Neural cell (in vitro differentiated cells): Measurements from ENCODE around the gene CLEC10A. TPM values are rescaled to one million over a fixed set of nuclear protein-coding genes. Genes with fewer than 3 reads are reported as not detected.

Experiments
- H2AFZ ChIP-seq: fragments of 200-600, 300-800 bp; sonication (generic), shearing (Covaris generic); 2 replicates; pipeline ENCODE4 v1.6.0; 2014; ENCODE audit warnings: low read depth, mild to moderate bottlenecking, antibody characterized with exemption, low read length, moderate library complexity
- H3F3A ChIP-seq: fragments of 200-600 bp; shearing (Covaris generic); 2 replicates; pipeline ENCODE4 v1.6.1; 2016; ENCODE audit warnings: mild to moderate bottlenecking, moderate library complexity, mixed read lengths, antibody characterized with exemption, low read length; ENCODE audit not compliant: insufficient read depth, poor library complexity, severe bottlenecking
- H3K27ac ChIP-seq: fragments of 200-600, 300-800 bp; sonication (generic), shearing (Covaris generic); 2 replicates; pipeline ENCODE4 v1.5.1; 2014; ENCODE audit warnings: mild to moderate bottlenecking, low read length, moderate library complexity
- H3K27me3 ChIP-seq: fragments of 300-800, 200-600 bp; sonication (generic), shearing (Covaris generic); 2 replicates; pipeline ENCODE4 v1.6.0; 2014; ENCODE audit warnings: mild to moderate bottlenecking, low read depth, low read length, moderate library complexity; ENCODE audit not compliant: insufficient read depth
- H3K36me3 ChIP-seq: fragments of 300-800, 200-600 bp; sonication (generic), shearing (Covaris generic); 2 replicates; pipeline ENCODE4 v1.5.1; 2014; ENCODE audit warnings: mild to moderate bottlenecking, antibody characterized with exemption, low read length, moderate library complexity; ENCODE audit not compliant: insufficient read depth
- H3K4me2 ChIP-seq: fragments of 300-800, 200-600 bp; sonication (generic), shearing (Covaris generic); 2 replicates; pipeline ENCODE4 v1.6.0; 2014; ENCODE audit warnings: mild to moderate bottlenecking, low read length
- H3K4me3 ChIP-seq: fragments of 300-800, 200-600 bp; sonication (generic), shearing (Covaris generic); 2 replicates; pipeline ENCODE4 v1.5.1; 2014; ENCODE audit warnings: mild to moderate bottlenecking, low read length, moderate library complexity
- H3K79me2 ChIP-seq: fragments of 200-600 bp; shearing (Covaris generic); replicated peaks from 2 replicates; pipeline ENCODE4 v1.6.0; 2014; ENCODE audit warnings: mild to moderate bottlenecking, low read length, moderate library complexity; ENCODE audit not compliant: insufficient read depth
- H3K9ac ChIP-seq: fragments of 300-800, 200-600 bp; sonication (generic), shearing (Covaris generic); 2 replicates; pipeline ENCODE4 v1.6.1; 2016; ENCODE audit warnings: mild to moderate bottlenecking, low read length, mixed read lengths
- H3K9me2 ChIP-seq: fragments of 200-600 bp; shearing (Covaris generic); 2 replicates; pipeline ENCODE4 v1.6.1; 2016; ENCODE audit warnings: mild to moderate bottlenecking, low read length, mixed read lengths; ENCODE audit not compliant: insufficient read depth
- H3K9me3 ChIP-seq: fragments of 200-600, 300-800 bp; sonication (generic), shearing (Covaris generic); 2 replicates; pipeline ENCODE4 v1.6.1; 2016; ENCODE audit warnings: mild to moderate bottlenecking, mixed run types, low read length, moderate library complexity, mixed read lengths
- H4K20me1 ChIP-seq: fragments of 200-600 bp; shearing (Covaris generic); 2 replicates; pipeline ENCODE4 v1.6.1; 2016; ENCODE audit warnings: mild to moderate bottlenecking, mixed run types; ENCODE audit not compliant: insufficient read depth
- CTCF ChIP-seq: fragments of 450-650 bp; IDR thresholded peaks from 2 replicates; pipeline ENCODE4 v1.5.1; 2014; ENCODE audit warnings: antibody characterized with exemption, mild to moderate bottlenecking, moderate library complexity; ENCODE audit not compliant: poor library complexity, severe bottlenecking
- EP300 ChIP-seq: fragments of 450-650 bp; conservative IDR thresholded peaks from 2 replicates; pipeline ENCODE4 v1.6.1; 2014; ENCODE audit warnings: antibody characterized with exemption, mild to moderate bottlenecking, moderate library complexity; ENCODE audit not compliant: poor library complexity, severe bottlenecking
- EZH2 ChIP-seq: fragments of 200-600, 300-800 bp; shearing (Covaris generic), sonication (generic); IDR thresholded peaks from 2 replicates; pipeline ENCODE4 v1.6.1; 2014; ENCODE audit warnings: antibody characterized with exemption, low read length, borderline replicate concordance, mild to moderate bottlenecking; ENCODE audit not compliant: insufficient read depth, poor library complexity, severe bottlenecking
- MXI1 ChIP-seq: fragments of 450-650 bp; conservative IDR thresholded peaks from 2 replicates; pipeline ENCODE4 v1.6.1; 2014; ENCODE audit warnings: antibody characterized with exemption, mild to moderate bottlenecking; ENCODE audit not compliant: poor library complexity, severe bottlenecking
- RAD21 ChIP-seq: fragments of 450-650 bp; conservative IDR thresholded peaks from 2 replicates; pipeline ENCODE4 v1.6.1; 2014; ENCODE audit warnings: antibody characterized with exemption, mild to moderate bottlenecking, moderate library complexity
- polyA plus RNA-seq: library from polyadenylated mRNA; depleted of rRNA; stranded (reverse); fragments of >200 nt; gene quantifications from 2 replicates; pipeline ENCODE4 v1.2.3, GENCODE V29; 2014
- TF ChIP-seq, protein P1 (sequence below): IDR thresholded peaks from 2 replicates; pipeline ENCODE4 v1.6.1; 2012; ENCODE audit warnings: borderline replicate concordance

Gene CLEC10A
- polyA plus RNA-seq, 1 donor from 2014 or later, result not detected

DNA sequence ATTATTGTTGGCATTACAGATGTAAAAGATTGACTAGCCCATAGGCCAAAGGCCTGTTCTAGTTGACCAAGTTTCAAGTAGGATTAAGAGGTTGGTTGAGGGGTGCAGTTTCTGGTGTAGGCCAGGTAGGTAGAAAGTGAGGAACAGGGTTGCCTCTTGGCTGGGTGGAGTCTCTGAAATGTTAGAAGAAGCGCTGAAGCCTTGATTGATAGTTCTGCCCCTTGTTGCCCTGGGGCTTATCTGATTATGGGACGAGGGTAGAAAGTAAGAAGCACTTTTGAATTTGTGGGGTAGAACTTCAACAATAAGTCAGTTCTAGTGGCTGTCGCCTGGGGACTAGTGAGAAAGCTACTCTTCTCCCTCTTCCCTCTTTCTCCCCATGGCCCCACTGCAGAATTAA is 51.0 kb downstream of the CLEC10A start:
- Histone ChIP-seq H3K27me3 (peaks cover 5% of the 10 kb centered on the region), H3K4me3 (no peak overlapping the region), H3K79me2 (no peaks in the 10 kb centered on the region), H3K36me3 (no peaks in the 10 kb centered on the region), H3K27ac (no peak overlapping the region), H3K9me3 (no peaks in the 10 kb centered on the region), H3K9ac (no peak overlapping the region), H3K9me2 (no peaks in the 10 kb centered on the region), H3F3A (no peaks in the 10 kb centered on the region), H3K4me2 (no peak overlapping the region), H4K20me1 (no peaks in the 10 kb centered on the region), H2AFZ (no peak overlapping the region)
- TF ChIP-seq RAD21, result no peak
- TF ChIP-seq EP300, result no peak
- TF ChIP-seq MXI1, result no peak
- TF ChIP-seq, protein P1, sequence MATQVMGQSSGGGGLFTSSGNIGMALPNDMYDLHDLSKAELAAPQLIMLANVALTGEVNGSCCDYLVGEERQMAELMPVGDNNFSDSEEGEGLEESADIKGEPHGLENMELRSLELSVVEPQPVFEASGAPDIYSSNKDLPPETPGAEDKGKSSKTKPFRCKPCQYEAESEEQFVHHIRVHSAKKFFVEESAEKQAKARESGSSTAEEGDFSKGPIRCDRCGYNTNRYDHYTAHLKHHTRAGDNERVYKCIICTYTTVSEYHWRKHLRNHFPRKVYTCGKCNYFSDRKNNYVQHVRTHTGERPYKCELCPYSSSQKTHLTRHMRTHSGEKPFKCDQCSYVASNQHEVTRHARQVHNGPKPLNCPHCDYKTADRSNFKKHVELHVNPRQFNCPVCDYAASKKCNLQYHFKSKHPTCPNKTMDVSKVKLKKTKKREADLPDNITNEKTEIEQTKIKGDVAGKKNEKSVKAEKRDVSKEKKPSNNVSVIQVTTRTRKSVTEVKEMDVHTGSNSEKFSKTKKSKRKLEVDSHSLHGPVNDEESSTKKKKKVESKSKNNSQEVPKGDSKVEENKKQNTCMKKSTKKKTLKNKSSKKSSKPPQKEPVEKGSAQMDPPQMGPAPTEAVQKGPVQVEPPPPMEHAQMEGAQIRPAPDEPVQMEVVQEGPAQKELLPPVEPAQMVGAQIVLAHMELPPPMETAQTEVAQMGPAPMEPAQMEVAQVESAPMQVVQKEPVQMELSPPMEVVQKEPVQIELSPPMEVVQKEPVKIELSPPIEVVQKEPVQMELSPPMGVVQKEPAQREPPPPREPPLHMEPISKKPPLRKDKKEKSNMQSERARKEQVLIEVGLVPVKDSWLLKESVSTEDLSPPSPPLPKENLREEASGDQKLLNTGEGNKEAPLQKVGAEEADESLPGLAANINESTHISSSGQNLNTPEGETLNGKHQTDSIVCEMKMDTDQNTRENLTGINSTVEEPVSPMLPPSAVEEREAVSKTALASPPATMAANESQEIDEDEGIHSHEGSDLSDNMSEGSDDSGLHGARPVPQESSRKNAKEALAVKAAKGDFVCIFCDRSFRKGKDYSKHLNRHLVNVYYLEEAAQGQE, result no peak
- TF ChIP-seq EZH2, result no peak

GRCh38 chr17:7027335-7027734 is 52.7 kb downstream of the CLEC10A start:
- Histone ChIP-seq H4K20me1 (no peaks in the 10 kb centered on the region), H2AFZ (no peak overlapping the region), H3K4me3 (no peak overlapping the region), H3K9me2 (no peaks in the 10 kb centered on the region), H3K79me2 (no peaks in the 10 kb centered on the region), H3F3A (no peaks in the 10 kb centered on the region), H3K27ac (no peak overlapping the region), H3K27me3 (peaks cover 23% of the 10 kb centered on the region), H3K36me3 (no peaks in the 10 kb centered on the region), H3K9me3 (no peaks in the 10 kb centered on the region), H3K9ac (no peak overlapping the region), H3K4me2 (no peak overlapping the region)
- TF ChIP-seq, protein P1, result no peak
- TF ChIP-seq MXI1, result no peak
- no peak for TF ChIP-seq CTCF
- no peak for TF ChIP-seq RAD21
